Measurements from ENCODE around the gene USH2A. TPM values are rescaled to one million over a fixed set of nuclear protein-coding genes. Genes with fewer than 3 reads are reported as not detected.

The USH2A gene
- total and polyA plus RNA-seq, 4 experiments from 2014 or later: not detected

DNA sequence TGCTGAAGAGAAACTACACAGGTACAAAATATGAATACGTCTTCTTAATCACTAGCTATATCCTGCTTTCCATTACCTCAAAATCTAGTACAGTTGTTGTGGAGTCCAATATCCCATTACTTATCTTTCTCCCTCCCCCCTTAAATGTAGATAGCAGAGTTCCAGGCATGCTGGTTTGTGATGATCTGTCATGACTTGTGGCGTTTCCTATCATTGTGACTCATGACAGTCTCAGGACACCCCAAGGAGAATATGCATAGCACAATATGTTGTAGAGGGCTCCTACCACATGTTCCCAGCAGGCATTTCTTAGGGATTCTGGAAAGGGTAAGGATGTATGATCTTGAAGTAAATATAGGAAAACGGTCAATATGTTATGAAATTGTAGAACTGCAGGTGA is 206.9 kb downstream of the USH2A start:
- H3K27ac ChIP-seq (ENCODE audit: low read depth, low read length): no peak overlapping the region
- H3K9me3 Mint-ChIP-seq: peaks cover 0 to 6% (median under 1%) of the 10 kb centered on the region in 8 donors
- DNase-seq: no peak
- H3K4me3 ChIP-seq (ENCODE audit: low read length in 2 of 2): no peak overlapping the region
- H3K4me1 Mint-ChIP-seq: peaks cover 0 to 4% (median under 1%) of the 10 kb centered on the region in 4 donors
- no peaks in the 10 kb centered on the region for H3K36me3 ChIP-seq (ENCODE audit: insufficient read depth, low read length)
- H3K27me3 ChIP-seq (ENCODE audit: insufficient read depth, low read length): no peaks in the 10 kb centered on the region
- POLR2A ChIA-PET (ENCODE audit: partially characterized antibody): no interaction called here
- CTCF ChIA-PET (ENCODE audit: partially characterized antibody): no interaction called here
- no peaks in the 10 kb centered on the region for H3K4me1 ChIP-seq (ENCODE audit: insufficient read depth, low read length)
- H3K27ac Mint-ChIP-seq: no peak overlapping the region
- no peaks in the 10 kb centered on the region for H3K9me3 ChIP-seq (ENCODE audit: control insufficient read depth in 1 of 2, low read length in 2 of 2)
- no peaks in the 10 kb centered on the region for H3K36me3 Mint-ChIP-seq
- no peak overlapping the region for H3K4me3 Mint-ChIP-seq
- intact Hi-C loops (cut with micrococcal nuclease): no loop called here
- H3K27me3 Mint-ChIP-seq: no peaks in the 10 kb centered on the region

DNA sequence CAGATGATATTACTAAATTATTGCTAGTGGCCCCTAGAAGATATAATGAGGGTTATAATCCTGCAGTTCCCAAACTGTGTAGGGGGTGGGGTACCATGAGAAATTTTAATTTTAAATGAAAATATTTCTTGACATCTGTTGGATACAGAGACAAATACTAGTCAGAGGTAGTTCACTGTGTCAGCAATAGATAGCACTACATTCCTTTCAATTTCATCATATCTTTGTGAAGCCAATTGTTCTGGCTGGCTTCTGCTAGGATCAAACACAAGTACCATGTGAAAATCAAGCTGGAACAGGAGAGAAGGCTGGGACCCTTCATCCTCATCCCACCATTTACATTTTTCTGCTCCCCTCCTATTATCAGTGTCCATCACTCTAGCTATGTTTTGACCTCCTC is 208.1 kb downstream of the USH2A start:
- Histone ChIP-seq H3K36me3 (ENCODE audit: insufficient read depth, low read length) (no peaks in the 10 kb centered on the region), H3K27ac (ENCODE audit: low read depth, low read length) (no peak overlapping the region), H3K9me3 (ENCODE audit: control insufficient read depth in 1 of 2, low read length in 2 of 2) (no peaks in the 10 kb centered on the region), H3K4me1 (ENCODE audit: insufficient read depth, low read length) (no peaks in the 10 kb centered on the region), H3K27me3 (ENCODE audit: insufficient read depth, low read length) (no peaks in the 10 kb centered on the region), H3K4me3 (ENCODE audit: low read length in 2 of 2) (no peak overlapping the region)
- H3K4me3 Mint-ChIP-seq: no peak overlapping the region
- ChIA-PET CTCF (ENCODE audit: partially characterized antibody) (no interaction called here), POLR2A (ENCODE audit: partially characterized antibody) (no interaction called here)
- H3K9me3 Mint-ChIP-seq: peaks cover 0 to 6% (median 3%) of the 10 kb centered on the region in 8 donors
- intact Hi-C loops (cut with micrococcal nuclease): no loop called here
- H3K27me3 Mint-ChIP-seq: no peaks in the 10 kb centered on the region
- H3K27ac Mint-ChIP-seq: no peak overlapping the region
- H3K4me1 Mint-ChIP-seq: no peaks in the 10 kb centered on the region
- no peaks in the 10 kb centered on the region for H3K36me3 Mint-ChIP-seq
- DNase-seq: no peak

DNA sequence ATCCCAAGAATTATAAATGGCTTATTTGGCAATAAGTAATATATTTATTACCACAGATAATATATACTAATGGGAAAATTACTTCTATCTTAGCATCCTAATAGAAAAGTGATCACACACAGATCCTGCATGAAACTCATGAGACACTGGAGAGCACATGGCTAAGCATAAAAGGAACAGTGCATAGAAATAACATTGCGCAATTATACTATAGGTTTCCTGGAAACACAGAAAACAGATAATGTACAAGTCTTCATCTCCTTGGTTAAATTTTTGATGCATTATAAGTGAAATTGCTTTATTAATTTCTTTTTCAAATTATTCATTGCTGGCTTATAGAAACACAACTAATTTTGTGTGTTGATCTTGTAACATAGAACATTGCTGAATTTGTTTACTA is 210.4 kb downstream of the USH2A start:
- DNase-seq: no peak
- Mint-ChIP-seq H3K4me1 (no peaks in the 10 kb centered on the region), H3K4me3 (no peak overlapping the region), H3K27me3 (no peaks in the 10 kb centered on the region), H3K36me3 (no peaks in the 10 kb centered on the region), H3K27ac (no peak overlapping the region), H3K9me3 (peaks cover 0 to 5% (median 3%) of the 10 kb centered on the region in 8 donors)
- H3K4me1 ChIP-seq (ENCODE audit: insufficient read depth, low read length): no peaks in the 10 kb centered on the region
- no peak overlapping the region for H3K27ac ChIP-seq (ENCODE audit: low read depth, low read length)
- H3K27me3 ChIP-seq (ENCODE audit: insufficient read depth, low read length): no peaks in the 10 kb centered on the region
- ChIA-PET CTCF (ENCODE audit: partially characterized antibody) (no interaction called here), POLR2A (ENCODE audit: partially characterized antibody) (no interaction called here)
- H3K9me3 ChIP-seq (ENCODE audit: control insufficient read depth in 1 of 2, low read length in 2 of 2): no peaks in the 10 kb centered on the region
- H3K36me3 ChIP-seq (ENCODE audit: insufficient read depth, low read length): no peaks in the 10 kb centered on the region
- no peak overlapping the region for H3K4me3 ChIP-seq (ENCODE audit: low read length in 2 of 2)
- intact Hi-C loops (cut with micrococcal nuclease): no loop called here

DNA sequence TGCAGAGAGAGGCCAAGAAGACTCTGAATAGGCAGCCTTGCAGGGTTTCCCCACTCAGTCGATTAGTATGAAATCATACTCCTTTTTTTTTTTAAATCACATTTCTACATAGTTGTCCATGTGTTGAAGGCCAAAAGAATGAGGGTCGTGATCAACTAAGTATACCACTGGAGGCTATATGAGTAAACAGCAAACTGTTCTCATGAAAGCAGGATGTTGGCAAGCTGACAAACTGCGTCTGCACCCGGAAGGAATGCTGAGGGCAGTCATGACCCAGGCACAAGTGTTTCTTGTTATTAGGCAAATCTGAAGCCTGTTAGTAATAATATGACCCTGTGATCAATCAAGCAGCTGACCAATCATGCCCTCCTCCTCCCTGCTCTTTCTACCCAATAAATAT is 213.2 kb downstream of the USH2A start:
- Histone ChIP-seq H3K9me3 (ENCODE audit: control insufficient read depth in 1 of 2, low read length in 2 of 2) (no peaks in the 10 kb centered on the region), H3K27ac (ENCODE audit: low read depth, low read length) (no peak overlapping the region), H3K27me3 (ENCODE audit: insufficient read depth, low read length) (no peaks in the 10 kb centered on the region), H3K4me1 (ENCODE audit: insufficient read depth, low read length) (no peaks in the 10 kb centered on the region), H3K4me3 (ENCODE audit: low read length in 2 of 2) (no peak overlapping the region), H3K36me3 (ENCODE audit: insufficient read depth, low read length) (no peaks in the 10 kb centered on the region)
- CTCF ChIA-PET (ENCODE audit: partially characterized antibody): no interaction called here
- POLR2A ChIA-PET (ENCODE audit: partially characterized antibody): no interaction called here
- Mint-ChIP-seq H3K9me3 (peaks cover 0 to 7% (median 4%) of the 10 kb centered on the region in 8 donors), H3K27ac (no peak overlapping the region), H3K4me1 (no peaks in the 10 kb centered on the region), H3K4me3 (no peak overlapping the region), H3K36me3 (no peaks in the 10 kb centered on the region), H3K27me3 (no peaks in the 10 kb centered on the region)
- DNase-seq: no peak
- intact Hi-C loops (cut with micrococcal nuclease): no loop called here

DNA sequence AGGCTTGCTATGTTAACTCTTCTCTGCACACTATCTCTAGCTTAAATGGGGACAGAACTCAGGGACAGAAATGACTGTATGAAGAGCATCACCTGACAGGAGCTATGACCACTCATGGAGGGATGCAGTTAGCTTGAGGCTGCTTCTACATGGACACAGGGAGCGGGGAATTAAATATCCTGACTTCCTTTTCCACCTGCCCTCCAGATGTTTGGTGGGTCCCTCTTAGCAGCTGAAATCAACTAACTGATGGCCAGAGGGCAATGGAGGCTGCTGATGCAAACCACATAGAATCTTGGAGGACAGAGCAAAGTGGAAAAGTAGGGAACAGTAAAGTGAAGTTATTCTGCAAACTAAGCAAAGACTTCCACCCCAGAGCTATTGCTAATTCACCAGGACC is 214.1 kb downstream of the USH2A start:
- POLR2A ChIA-PET (ENCODE audit: partially characterized antibody): no interaction called here
- no peaks in the 10 kb centered on the region for H3K4me1 ChIP-seq (ENCODE audit: insufficient read depth, low read length)
- Mint-ChIP-seq H3K27me3 (no peaks in the 10 kb centered on the region), H3K27ac (no peak overlapping the region), H3K9me3 (peaks cover 0 to 8% (median 4%) of the 10 kb centered on the region in 8 donors), H3K36me3 (no peaks in the 10 kb centered on the region), H3K4me3 (no peak overlapping the region), H3K4me1 (no peaks in the 10 kb centered on the region)
- H3K27ac ChIP-seq (ENCODE audit: low read depth, low read length): no peak overlapping the region
- no peak for DNase-seq
- intact Hi-C loops (cut with micrococcal nuclease): no loop called here
- H3K4me3 ChIP-seq (ENCODE audit: low read length in 2 of 2): no peak overlapping the region
- no peaks in the 10 kb centered on the region for H3K36me3 ChIP-seq (ENCODE audit: insufficient read depth, low read length)
- CTCF ChIA-PET (ENCODE audit: partially characterized antibody): no interaction called here
- H3K9me3 ChIP-seq (ENCODE audit: control insufficient read depth in 1 of 2, low read length in 2 of 2): no peaks in the 10 kb centered on the region
- no peaks in the 10 kb centered on the region for H3K27me3 ChIP-seq (ENCODE audit: insufficient read depth, low read length)

DNA sequence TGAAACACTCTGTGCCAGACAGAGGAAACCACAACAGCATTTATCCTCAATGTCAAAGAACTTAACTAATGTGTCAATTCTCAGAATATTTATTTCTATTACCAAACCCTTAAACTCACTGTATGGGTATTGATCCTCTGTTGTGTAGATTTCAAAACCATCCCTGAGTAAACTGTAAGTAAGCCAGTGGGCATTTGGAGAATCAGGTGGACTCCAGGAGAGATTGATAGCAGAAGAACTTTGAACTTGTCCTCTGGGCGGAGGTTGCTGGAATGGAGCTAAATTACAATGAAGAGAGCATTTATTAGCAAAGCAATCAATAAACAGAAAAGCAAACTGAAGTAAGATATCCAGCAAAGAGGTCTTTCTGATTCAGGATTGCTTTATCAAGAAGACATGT is 216.1 kb downstream of the USH2A start:
- no peaks in the 10 kb centered on the region for H3K4me1 ChIP-seq (ENCODE audit: insufficient read depth, low read length)
- H3K27me3 Mint-ChIP-seq: no peaks in the 10 kb centered on the region
- no peaks in the 10 kb centered on the region for H3K36me3 ChIP-seq (ENCODE audit: insufficient read depth, low read length)
- no peaks in the 10 kb centered on the region for H3K27me3 ChIP-seq (ENCODE audit: insufficient read depth, low read length)
- peaks cover 0 to 8% (median 4%) of the 10 kb centered on the region in 8 donors for H3K9me3 Mint-ChIP-seq
- intact Hi-C loops (cut with micrococcal nuclease): no loop called here
- ChIA-PET CTCF (ENCODE audit: partially characterized antibody) (no interaction called here), POLR2A (ENCODE audit: partially characterized antibody) (no interaction called here)
- no peak overlapping the region for H3K4me3 Mint-ChIP-seq
- DNase-seq: no peak
- no peak overlapping the region for H3K27ac Mint-ChIP-seq
- H3K4me1 Mint-ChIP-seq: no peaks in the 10 kb centered on the region
- H3K4me3 ChIP-seq (ENCODE audit: low read length in 2 of 2): no peak overlapping the region
- H3K27ac ChIP-seq (ENCODE audit: low read depth, low read length): no peak overlapping the region
- H3K36me3 Mint-ChIP-seq: no peaks in the 10 kb centered on the region
- no peaks in the 10 kb centered on the region for H3K9me3 ChIP-seq (ENCODE audit: control insufficient read depth in 1 of 2, low read length in 2 of 2)

DNA sequence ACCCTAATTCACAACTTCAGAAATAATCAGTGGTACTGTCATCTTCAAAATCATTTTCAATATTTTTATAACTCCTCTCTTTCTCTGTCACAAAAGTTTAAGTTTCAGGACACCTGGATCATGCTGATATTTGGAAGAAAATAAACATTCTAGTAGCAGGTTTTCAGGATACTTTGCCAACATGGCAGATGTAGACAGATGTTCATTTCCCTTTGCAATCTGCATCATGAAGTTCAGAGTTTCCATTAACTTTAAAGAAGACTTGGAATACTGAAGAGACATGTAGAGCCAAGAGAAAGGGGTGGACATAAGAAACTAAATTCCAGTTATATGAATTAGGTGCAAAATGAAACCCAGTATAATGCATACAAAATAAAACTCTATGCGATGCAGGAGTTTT is 218.1 kb downstream of the USH2A start:
- H3K36me3 Mint-ChIP-seq: no peaks in the 10 kb centered on the region
- POLR2A ChIA-PET (ENCODE audit: partially characterized antibody): no interaction called here
- no peaks in the 10 kb centered on the region for H3K4me1 Mint-ChIP-seq
- no peaks in the 10 kb centered on the region for H3K27me3 Mint-ChIP-seq
- Histone ChIP-seq H3K27ac (ENCODE audit: low read depth, low read length) (no peak overlapping the region), H3K4me1 (ENCODE audit: insufficient read depth, low read length) (no peaks in the 10 kb centered on the region), H3K36me3 (ENCODE audit: insufficient read depth, low read length) (no peaks in the 10 kb centered on the region), H3K4me3 (ENCODE audit: low read length in 2 of 2) (no peak overlapping the region), H3K9me3 (ENCODE audit: control insufficient read depth in 1 of 2, low read length in 2 of 2) (no peaks in the 10 kb centered on the region), H3K27me3 (ENCODE audit: insufficient read depth, low read length) (no peaks in the 10 kb centered on the region)
- intact Hi-C loops (cut with micrococcal nuclease): no loop called here
- H3K4me3 Mint-ChIP-seq: no peak overlapping the region
- CTCF ChIA-PET (ENCODE audit: partially characterized antibody): no interaction called here
- H3K9me3 Mint-ChIP-seq: peaks cover 0 to 8% (median 1%) of the 10 kb centered on the region in 8 donors
- no peak for DNase-seq
- H3K27ac Mint-ChIP-seq: no peak overlapping the region

DNA sequence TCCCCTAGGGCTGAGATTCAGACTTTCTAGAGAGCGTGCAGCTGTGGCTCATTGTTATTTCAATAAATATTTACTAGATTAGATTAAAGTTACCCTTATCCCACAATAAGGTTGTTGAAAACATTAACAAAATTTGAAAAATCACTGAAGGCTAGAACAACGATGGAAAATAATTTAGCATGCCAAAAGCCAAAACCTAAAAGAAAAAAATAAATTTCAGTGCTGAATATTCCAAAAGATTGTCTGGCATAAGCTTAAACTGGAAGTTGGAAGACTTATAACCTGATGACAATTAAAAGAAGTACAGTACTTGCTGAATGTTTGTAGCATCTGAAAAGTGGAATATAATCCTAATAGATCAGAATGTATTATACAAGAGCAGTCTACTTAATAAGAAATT is 221.3 kb downstream of the USH2A start:
- DNase-seq: no peak
- Mint-ChIP-seq H3K27me3 (no peaks in the 10 kb centered on the region), H3K4me3 (no peak overlapping the region), H3K27ac (no peak overlapping the region), H3K9me3 (peaks cover 0 to 8% (median 3%) of the 10 kb centered on the region in 8 donors), H3K36me3 (no peaks in the 10 kb centered on the region), H3K4me1 (no peaks in the 10 kb centered on the region)
- H3K36me3 ChIP-seq (ENCODE audit: insufficient read depth, low read length): no peaks in the 10 kb centered on the region
- no peaks in the 10 kb centered on the region for H3K4me1 ChIP-seq (ENCODE audit: insufficient read depth, low read length)
- ChIA-PET POLR2A (ENCODE audit: partially characterized antibody) (no interaction called here), CTCF (ENCODE audit: partially characterized antibody) (no interaction called here)
- no peak overlapping the region for H3K27ac ChIP-seq (ENCODE audit: low read depth, low read length)
- intact Hi-C loops (cut with micrococcal nuclease): no loop called here
- no peak overlapping the region for H3K4me3 ChIP-seq (ENCODE audit: low read length in 2 of 2)
- no peaks in the 10 kb centered on the region for H3K9me3 ChIP-seq (ENCODE audit: control insufficient read depth in 1 of 2, low read length in 2 of 2)
- H3K27me3 ChIP-seq (ENCODE audit: insufficient read depth, low read length): no peaks in the 10 kb centered on the region

Data from CD4-positive, alpha-beta memory T cell (primary cell).